Fibroblast of lung (primary cell): ENCODE measurements around the gene HAUS8. TPM values are rescaled to one million over a fixed set of nuclear protein-coding genes. Genes with fewer than 3 reads are reported as not detected.

Experiments used
- DNase-seq, 2 donors: peaks; one replicate each; pipeline versions ENCODE4 v3.0.0 to v3.0.0-alpha.2; 2010; ENCODE audit warnings: low read depth in 2 of 2
- H2AFZ ChIP-seq: 2 replicates; pipeline ENCODE4 v1.5.1; 2012; ENCODE audit warnings: low read length, control low read depth, inconsistent platforms
- H3K27ac ChIP-seq: 2 replicates; pipeline ENCODE4 v1.5.1; 2011; ENCODE audit warnings: low read length, control low read depth; ENCODE audit not compliant: insufficient read depth
- H3K27me3 ChIP-seq: 2 replicates; pipeline ENCODE4 v1.5.1; 2011; ENCODE audit warnings: mild to moderate bottlenecking, low read length; ENCODE audit not compliant: control insufficient read depth, insufficient read depth
- H3K36me3 ChIP-seq: 2 replicates; pipeline ENCODE4 v1.5.1; 2011; ENCODE audit warnings: low read length; ENCODE audit not compliant: control insufficient read depth, insufficient read depth
- H3K4me1 ChIP-seq: 2 replicates; pipeline ENCODE4 v1.5.1; 2011; ENCODE audit warnings: low read length; ENCODE audit not compliant: control insufficient read depth, insufficient read depth; ENCODE audit errors: extremely low read depth
- H3K4me2 ChIP-seq: 2 replicates; pipeline ENCODE4 v1.5.1; 2011; ENCODE audit warnings: low read length, control low read depth; ENCODE audit not compliant: insufficient read depth; ENCODE audit errors: extremely low read depth
- H3K4me3 ChIP-seq, 4 experiments: fragments of 200-600 bp in 1 of 4; sonication (generic) in 1 of 4; replicated peaks in 1 of 4; 2 replicates each; pipeline ENCODE4 v1.5.1; 2011 to 2016; ENCODE audit warnings: low read length in 4 of 4, low read depth in 3 of 4, mild to moderate bottlenecking in 3 of 4, control low read depth in 2 of 4, inconsistent platforms in 1 of 4, mixed read lengths in 1 of 4; ENCODE audit not compliant: insufficient read depth in 1 of 4; ENCODE audit errors: control extremely low read depth in 1 of 4
- H3K79me2 ChIP-seq: 2 replicates; pipeline ENCODE4 v1.5.1; 2012; ENCODE audit warnings: mild to moderate bottlenecking, low read length, inconsistent platforms; ENCODE audit not compliant: control insufficient read depth, insufficient read depth
- H3K9ac ChIP-seq: 2 replicates; pipeline ENCODE4 v1.5.1; 2011; ENCODE audit warnings: mild to moderate bottlenecking, low read length, control low read depth; ENCODE audit not compliant: insufficient read depth
- H3K9me3 ChIP-seq: 2 replicates; pipeline ENCODE4 v1.5.1; 2012; ENCODE audit warnings: low read depth, low read length; ENCODE audit not compliant: control insufficient read depth, insufficient read depth
- H4K20me1 ChIP-seq: 2 replicates; pipeline ENCODE4 v1.5.1; 2011; ENCODE audit warnings: low read length; ENCODE audit not compliant: control insufficient read depth, insufficient read depth; ENCODE audit errors: extremely low read depth
- CTCF ChIP-seq, 2 donors: IDR thresholded peaks in 1 of 2; conservative IDR thresholded peaks in 1 of 2; 1 replicate in 1 of 2; 2 replicates in 1 of 2; pipeline ENCODE4 v1.5.1; 2011 to 2012; ENCODE audit warnings: low read length in 2 of 2, control low read depth in 1 of 2, inconsistent platforms in 1 of 2, low read depth in 1 of 2, mild to moderate bottlenecking in 1 of 2
- EZH2 ChIP-seq: IDR thresholded peaks from 2 replicates; pipeline ENCODE4 v1.5.1; 2012; ENCODE audit warnings: low read length, control low read depth, mild to moderate bottlenecking; ENCODE audit errors: missing control alignments
- polyA minus RNA-seq: library from RNA; depleted of rRNA, polyadenylated mRNA; stranded (reverse); fragments of >200 nt; gene quantifications from 2 replicates; pipeline ENCODE4 v1.2.3, GENCODE V29; 2011; ENCODE audit warnings: low replicate concordance
- polyA plus RNA-seq, 2 donors: library from polyadenylated mRNA; depleted of rRNA in 1 of 2; stranded (reverse) in 1 of 2; unstranded in 1 of 2; fragments of >200 nt; gene quantifications; 2 replicates each; pipeline ENCODE4 v1.2.1, GENCODE V29; 2011 to 2012; ENCODE audit warnings: missing spikeins in 1 of 2
- total RNA-seq: library from RNA; depleted of rRNA; stranded (reverse); fragments of >200 nt; gene quantifications from 2 replicates; pipeline ENCODE4 v1.2.1, GENCODE V29; 2014

Gene HAUS8
- 2.0 and 2.1 TPM in 2 replicates for total RNA-seq
- polyA plus RNA-seq: 6.7 and 13.8 TPM in 2 replicates
- polyA plus RNA-seq (2012): 5.0 and 12.2 TPM in 2 replicates
- polyA minus RNA-seq: 2.7 and 6.0 TPM in 2 replicates

- DNase-seq: peak; percentile 100
- peak within 1 kb of the TSS; percentile 87 for H2AFZ ChIP-seq
- H3K79me2 ChIP-seq: peaks cover 62% of the 10 kb centered on the region
- TF ChIP-seq CTCF (conservative IDR thresholded peaks at IDR 0.05 in 1 of 2, IDR thresholded peaks at IDR 0.05 in 1 of 2; ENCODE audit: low read depth in 1 of 2, low read length in 2 of 2) (no peak), EZH2 (no peak)
- peak within 1 kb of the TSS; percentile 83 for H3K9ac ChIP-seq
- no peaks in the 10 kb centered on the region for H3K9me3 ChIP-seq
- H3K36me3 ChIP-seq: no peaks in the 10 kb centered on the region
- H3K4me3 ChIP-seq: peak within 1 kb of the TSS; percentile 67 to 85 (median 82)
- H3K4me1 ChIP-seq: peaks cover 22% of the 10 kb centered on the region
- H4K20me1 ChIP-seq: no peaks in the 10 kb centered on the region
- H3K4me2 ChIP-seq: peak within 1 kb of the TSS; percentile 88
- H3K27me3 ChIP-seq: no peaks in the 10 kb centered on the region
- peak within 1 kb of the TSS; percentile 86 for H3K27ac ChIP-seq
These were observed at the start of gene HAUS8, which contains the start of gene MYO9B for GRCh38 chr19:17075035-17075863. HAUS8 (minus strand) TSS chr19:17075452; CDS start chr19:17075422, 30 bp downstream. MYO9B (plus strand) TSS chr19:17075777; CDS start chr19:17101718, 25,941 bp downstream.

GRCh38 chr19:17124025-17124424 is 48.8 kb upstream of the HAUS8 start:
- no peaks in the 10 kb centered on the region for H3K9me3 ChIP-seq
- no peaks in the 10 kb centered on the region for H3K27me3 ChIP-seq
- no peak for TF ChIP-seq CTCF (conservative IDR thresholded peaks at IDR 0.05 in 1 of 2, IDR thresholded peaks at IDR 0.05 in 1 of 2; ENCODE audit: low read depth in 1 of 2, low read length in 2 of 2)
- TF ChIP-seq EZH2: no peak
- H3K27ac ChIP-seq: no peak overlapping the region
- H3K79me2 ChIP-seq: peaks cover 33% of the 10 kb centered on the region
- no peaks in the 10 kb centered on the region for H3K36me3 ChIP-seq
- DNase-seq: no peak
- H4K20me1 ChIP-seq: no peaks in the 10 kb centered on the region
- no peak overlapping the region for H3K4me2 ChIP-seq
- H3K4me1 ChIP-seq: peaks cover 8% of the 10 kb centered on the region
- H3K9ac ChIP-seq: no peak overlapping the region
- no peak overlapping the region for H2AFZ ChIP-seq
- no peak overlapping the region for H3K4me3 ChIP-seq

GRCh38 chr19:17123041-17123440 is 47.8 kb upstream of the HAUS8 start:
- Histone ChIP-seq H3K4me3 (no peak overlapping the region), H3K4me2 (no peak overlapping the region), H2AFZ (no peak overlapping the region), H3K27ac (no peak overlapping the region), H3K36me3 (no peaks in the 10 kb centered on the region), H3K27me3 (no peaks in the 10 kb centered on the region), H3K79me2 (peaks cover 35% of the 10 kb centered on the region), H4K20me1 (no peaks in the 10 kb centered on the region), H3K9ac (no peak overlapping the region), H3K9me3 (no peaks in the 10 kb centered on the region), H3K4me1 (peaks cover 8% of the 10 kb centered on the region)
- no peak for DNase-seq
- TF ChIP-seq EZH2: no peak
- TF ChIP-seq CTCF (conservative IDR thresholded peaks at IDR 0.05 in 1 of 2, IDR thresholded peaks at IDR 0.05 in 1 of 2; ENCODE audit: low read depth in 1 of 2, low read length in 2 of 2): no peak
